H1 (cell line): Measurements from ENCODE around the gene CREBBP. TPM values are rescaled to one million over a fixed set of nuclear protein-coding genes. Genes with fewer than 3 reads are reported as not detected.

Experiments
- CTCF ChIA-PET: fragments of 300-600 bp; sonication (Branson Sonifier 250); formaldehyde crosslinking; loops from one replicate; lab custom pipeline; 2021; ENCODE audit not compliant: partially characterized antibody; lab: Charles Lee
- POLR2A ChIA-PET: fragments of 300-600 bp; sonication (Branson Sonifier 250); formaldehyde crosslinking; loops from one replicate; lab custom pipeline; 2021; ENCODE audit warnings: inconsistent platforms; ENCODE audit not compliant: partially characterized antibody; lab: Charles Lee
- DNase-seq, 2 experiments: peaks; one replicate each; pipeline versions ENCODE4 v3.0.0 to v3.0.0-alpha.2; 2010 to 2022; ENCODE audit warnings: low spot score in 2 of 2, low read depth in 1 of 2, mixed read lengths in 1 of 2
- FAIRE-seq: peaks from 2 replicates; lab custom pipeline; 2011; peaks lifted over from hg19 to GRCh38; lab: Jason Lieb, UNC
- H2AFZ ChIP-seq: 2 replicates; pipeline ENCODE4 v1.8.1; 2012; ENCODE audit warnings: low read length, inconsistent platforms
- H2AK5ac ChIP-seq: 2 replicates; pipeline ENCODE4 v1.6.1; 2013; ENCODE audit warnings: low read depth, low read length
- H2BK120ac ChIP-seq: replicated peaks from 2 replicates; pipeline ENCODE3; 2013; ENCODE audit warnings: low read depth, low read length, inconsistent platforms
- H2BK12ac ChIP-seq: 2 replicates; pipeline ENCODE4 v1.6.1; 2013; ENCODE audit warnings: low read depth, low read length
- H2BK15ac ChIP-seq: 2 replicates; pipeline ENCODE4 v1.6.1; 2013; ENCODE audit warnings: low read length
- H2BK20ac ChIP-seq: 2 replicates; pipeline ENCODE4 v1.6.1; 2013; ENCODE audit warnings: low read length
- H2BK5ac ChIP-seq: 2 replicates; pipeline ENCODE4 v1.6.1; 2013; ENCODE audit warnings: low read depth, low read length
- H3K14ac ChIP-seq: 2 replicates; pipeline ENCODE4 v1.6.1; 2013; ENCODE audit warnings: inconsistent platforms; ENCODE audit not compliant: insufficient read length
- H3K18ac ChIP-seq: 2 replicates; pipeline ENCODE4 v1.6.1; 2013; ENCODE audit warnings: low read length; ENCODE audit errors: extremely low read depth
- H3K23ac ChIP-seq: 2 replicates; pipeline ENCODE4 v1.6.1; 2013; ENCODE audit warnings: inconsistent platforms; ENCODE audit not compliant: insufficient read length
- H3K23me2 ChIP-seq: 2 replicates; pipeline ENCODE4 v1.6.1; 2013; ENCODE audit warnings: low read depth, low read length
- H3K27ac ChIP-seq: 2 replicates; pipeline ENCODE4 v1.6.1; 2011; ENCODE audit warnings: low read depth, low read length, inconsistent platforms
- H3K27me3 ChIP-seq, 4 experiments: replicated peaks in 1 of 4; 1 replicate in 1 of 4; 2 replicates in 3 of 4; pipeline versions ENCODE4 v1.6.1 to v1.8.1; 2011 to 2013; ENCODE audit warnings: low read length in 3 of 4, mild to moderate bottlenecking in 3 of 4, inconsistent platforms in 2 of 4, mixed read lengths in 2 of 4, moderate library complexity in 1 of 4; ENCODE audit not compliant: control insufficient read depth in 3 of 4, insufficient read depth in 3 of 4; ENCODE audit errors: extremely low read depth in 1 of 4
- H3K36me3 ChIP-seq, 4 experiments: 2 replicates each; pipeline versions ENCODE4 v1.6.1 to v1.8.1; 2011 to 2013; ENCODE audit warnings: mild to moderate bottlenecking in 4 of 4, low read length in 3 of 4, moderate library complexity in 2 of 4, control low read depth in 1 of 4, inconsistent platforms in 1 of 4; ENCODE audit not compliant: insufficient read depth in 4 of 4, control insufficient read depth in 2 of 4
- H3K4ac ChIP-seq: replicated peaks from 2 replicates; pipeline ENCODE3; 2013; ENCODE audit warnings: low read length, low read depth, mixed read lengths, inconsistent platforms; ENCODE audit not compliant: insufficient read length
- H3K4me1 ChIP-seq, 4 experiments: replicated peaks in 1 of 4; 1 replicate in 1 of 4; 2 replicates in 3 of 4; pipeline versions ENCODE4 v1.6.1 to v1.8.1; 2011 to 2013; ENCODE audit warnings: low read length in 3 of 4, inconsistent platforms in 2 of 4, mixed read lengths in 1 of 4; ENCODE audit not compliant: insufficient read depth in 4 of 4, control insufficient read depth in 3 of 4
- H3K4me2 ChIP-seq, 2 experiments: 2 replicates each; pipeline versions ENCODE4 v1.6.1 to v1.8.1; 2011 to 2013; ENCODE audit warnings: low read depth in 2 of 2, low read length in 2 of 2, control low read depth in 1 of 2, inconsistent platforms in 1 of 2, mild to moderate bottlenecking in 1 of 2; ENCODE audit not compliant: insufficient read depth in 1 of 2
- H3K4me3 ChIP-seq, 4 experiments: fragments of 200-600, 300-600 bp in 1 of 4; sonication (generic), shearing (Covaris generic), sonication (Bioruptor Twin) in 1 of 4; 2 replicates each; pipeline versions ENCODE4 v1.5.1 to v1.8.1; 2011 to 2016; ENCODE audit warnings: low read length in 4 of 4, low read depth in 3 of 4, control low read depth in 2 of 4, inconsistent platforms in 2 of 4, mild to moderate bottlenecking in 2 of 4, mixed read lengths in 1 of 4, moderate library complexity in 1 of 4; ENCODE audit not compliant: insufficient read depth in 2 of 4; ENCODE audit errors: extremely low read depth in 1 of 4
- H3K56ac ChIP-seq: replicated peaks from 2 replicates; pipeline ENCODE3; 2013; ENCODE audit warnings: low read depth, mild to moderate bottlenecking, mixed read lengths, low read length, inconsistent platforms; ENCODE audit not compliant: insufficient read length
- H3K79me1 ChIP-seq: 2 replicates; pipeline ENCODE4 v1.6.1; 2013; ENCODE audit warnings: low read depth, low read length, control low read depth
- H3K79me2 ChIP-seq, 2 experiments: 2 replicates each; pipeline versions ENCODE4 v1.6.1 to v1.8.1; 2012 to 2013; ENCODE audit warnings: low read length in 2 of 2, mild to moderate bottlenecking in 2 of 2, inconsistent platforms in 1 of 2; ENCODE audit not compliant: insufficient read depth in 2 of 2, control insufficient read depth in 1 of 2
- H3K9ac ChIP-seq, 4 experiments: replicated peaks in 1 of 4; 1 replicate in 1 of 4; 2 replicates in 3 of 4; pipeline versions ENCODE4 v1.6.1 to v1.8.1; 2011 to 2013; ENCODE audit warnings: low read depth in 3 of 4, low read length in 3 of 4, control low read depth in 2 of 4, mild to moderate bottlenecking in 2 of 4, moderate library complexity in 2 of 4, inconsistent platforms in 1 of 4; ENCODE audit errors: extremely low read depth in 1 of 4
- H3K9me3 ChIP-seq, 2 experiments: 2 replicates each; pipeline versions ENCODE4 v1.6.1 to v1.8.1; 2012 to 2013; ENCODE audit warnings: mild to moderate bottlenecking in 2 of 2, moderate library complexity in 2 of 2, control low read depth in 1 of 2, inconsistent platforms in 1 of 2, low read depth in 1 of 2, low read length in 1 of 2, mixed read lengths in 1 of 2; ENCODE audit not compliant: insufficient read depth in 2 of 2
- H4K20me1 ChIP-seq, 2 experiments: replicated peaks in 1 of 2; 2 replicates each; pipeline versions ENCODE3 to v1.8.1; 2011 to 2013; ENCODE audit warnings: inconsistent platforms in 2 of 2, low read length in 2 of 2, mild to moderate bottlenecking in 1 of 2; ENCODE audit not compliant: insufficient read depth in 2 of 2, control insufficient read depth in 1 of 2
- H4K5ac ChIP-seq: 2 replicates; pipeline ENCODE4 v1.6.1; 2013; ENCODE audit warnings: low read length, low read depth, mixed read lengths, inconsistent platforms; ENCODE audit not compliant: insufficient read length
- H4K8ac ChIP-seq: 2 replicates; pipeline ENCODE4 v1.8.0; 2013; ENCODE audit warnings: mild to moderate bottlenecking, moderate library complexity, low read length, inconsistent platforms; ENCODE audit not compliant: insufficient read depth; ENCODE audit errors: extremely low read depth
- H4K91ac ChIP-seq: replicated peaks from 2 replicates; pipeline ENCODE3; 2013; ENCODE audit warnings: low read length, mixed read lengths, inconsistent platforms; ENCODE audit not compliant: insufficient read length
- BCL11A ChIP-seq, 2 experiments: IDR thresholded peaks; one replicate each; pipeline ENCODE4 v1.6.1; 2011; ENCODE audit warnings: low read depth in 2 of 2, low read length in 2 of 2, mild to moderate bottlenecking in 2 of 2
- BRCA1 ChIP-seq: IDR thresholded peaks from 2 replicates; pipeline ENCODE4 v1.6.1; 2012; ENCODE audit warnings: low read depth, low read length, improper control_type of control experiment
- CBX8 ChIP-seq: fragments of 300-800, 300-1000 bp; sonication (generic); IDR thresholded peaks from 2 replicates; pipeline ENCODE4 v1.7.1; 2016; ENCODE audit warnings: low read depth, low read length, borderline replicate concordance
- EP300 ChIP-seq, 2 experiments: IDR thresholded peaks; 1 replicate in 1 of 2; 2 replicates in 1 of 2; pipeline ENCODE4 v1.6.1; 2011 to 2012; ENCODE audit warnings: low read depth in 2 of 2, low read length in 2 of 2, mild to moderate bottlenecking in 2 of 2, borderline replicate concordance in 1 of 2, inconsistent platforms in 1 of 2, moderate library complexity in 1 of 2
- EZH2 ChIP-seq: fragments of 200-600 bp; sonication (generic); IDR thresholded peaks from 2 replicates; pipeline ENCODE4 v1.7.1; 2012; ENCODE audit warnings: low read depth, mild to moderate bottlenecking, moderate library complexity, low read length, inconsistent platforms; ENCODE audit not compliant: severe bottlenecking
- GTF2F1 ChIP-seq: IDR thresholded peaks from 2 replicates; pipeline ENCODE4 v1.6.1; 2012; ENCODE audit warnings: low read depth, low read length, improper control_type of control experiment, borderline replicate concordance
- SIRT6 ChIP-seq: IDR thresholded peaks from one replicate; pipeline ENCODE4 v1.7.1; 2012; ENCODE audit warnings: low read length, inconsistent platforms
- TAF7 ChIP-seq: optimal IDR thresholded peaks from 2 replicates; pipeline ENCODE3; 2011; ENCODE audit warnings: low read depth, mild to moderate bottlenecking, inconsistent platforms, low read length, moderate library complexity, borderline replicate concordance
- WGBS, 2 experiments: shearing (Covaris generic) in 1 of 2; methylation state at CpG; one replicate each; pipeline versions ENCODE4 v1.1.6 to v1.1.7; 2013 to 2015; ENCODE audit warnings: low lambda C conversion rate in 2 of 2, mixed read lengths in 2 of 2, inconsistent platforms in 1 of 2, low coverage in 1 of 2, missing lambda C conversion rate in 1 of 2; ENCODE audit not compliant: insufficient replicate concordance in 2 of 2, insufficient coverage in 1 of 2, insufficient read length in 1 of 2; ENCODE audit errors: extremely low coverage in 1 of 2, missing lambda C conversion rate in 1 of 2; 5-methylcytosine and 5-hydroxymethylcytosine counted together
- polyA plus RNA-seq, 7 experiments: library from polyadenylated mRNA; depleted of rRNA in 3 of 7; stranded (reverse) in 5 of 7; unstranded in 2 of 7; fragments of >200 nt in 5 of 7; fragments of 200-250 nt in 2 of 7; gene quantifications; 1 replicate in 5 of 7; 2 replicates in 1 of 7; 4 replicates in 1 of 7; pipeline versions ENCODE4 v1.2.1 to v1.2.3, GENCODE V29; 2011 to 2013; ENCODE audit warnings: missing spikeins in 2 of 7, mixed read lengths in 2 of 7
- total RNA-seq: library from RNA; stranded (reverse); fragmentation: NEBNext Ultra II Directional; extraction: Animal tissue kit (Norgen Biotek cat#: 25700); gene quantifications from 2 replicates; pipeline ENCODE4 v1.2.1, GENCODE V29; 2021
- TF ChIP-seq, protein P1 (sequence below): IDR thresholded peaks from 2 replicates; pipeline ENCODE4 v1.6.1; 2011; ENCODE audit warnings: low read length, improper control_type of control experiment

CREBBP gene
- total and polyA plus RNA-seq, 2 of the 8 experiments (the other 6 are each of a cell fraction or from before 2014, with no cell fraction given): 10.0 to 60.1 TPM

DNA sequence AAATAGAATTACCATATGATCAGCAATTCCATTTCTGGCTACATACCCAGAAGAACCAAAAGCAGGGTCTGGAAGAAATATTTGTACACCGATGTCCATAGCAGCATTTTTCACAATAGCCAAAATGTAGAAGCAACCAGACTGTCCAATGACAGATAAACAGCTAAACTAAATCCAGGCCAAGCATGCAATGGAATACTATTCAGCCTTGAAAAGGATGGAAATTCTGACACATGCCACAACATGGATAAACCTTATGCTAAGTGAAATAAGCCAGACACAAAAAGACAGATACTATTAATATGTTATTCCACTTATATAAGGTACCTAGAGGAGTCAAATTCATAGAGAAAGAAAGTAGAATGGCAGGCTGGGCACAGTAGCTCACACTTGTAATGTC, 25.9 kb upstream of the CREBBP start:
- H3K27ac ChIP-seq: no peak overlapping the region
- no peak overlapping the region for H3K9ac ChIP-seq
- H3K18ac ChIP-seq: no peak overlapping the region
- H3K4me3 ChIP-seq: no peak overlapping the region
- H2BK15ac ChIP-seq: no peak overlapping the region
- no peaks in the 10 kb centered on the region for H4K20me1 ChIP-seq
- no peaks in the 10 kb centered on the region for H3K79me1 ChIP-seq
- WGBS, 2 experiments: 86% methylated on average over 1 of the region's 1 CpG; no CpG with 5 or more reads in 1 of the 2 experiments
- H2BK5ac ChIP-seq: no peak overlapping the region
- H3K9me3 ChIP-seq: no peaks in the 10 kb centered on the region
- H3K14ac ChIP-seq: no peak overlapping the region
- H3K23ac ChIP-seq: no peak overlapping the region
- no peak overlapping the region for H2AFZ ChIP-seq
- no peak overlapping the region for H4K8ac ChIP-seq
- DNase-seq (no peak), FAIRE-seq (no peak)
- no peaks in the 10 kb centered on the region for H3K23me2 ChIP-seq
- H3K27me3 ChIP-seq: no peaks in the 10 kb centered on the region
- peaks cover 0 to 3% (median under 1%) of the 10 kb centered on the region in 4 experiments; a peak in 1 of 7 replicates for H3K4me1 ChIP-seq
- H2AK5ac ChIP-seq: no peak overlapping the region
- no peak overlapping the region for H3K4ac ChIP-seq
- H3K79me2 ChIP-seq: no peaks in the 10 kb centered on the region
- H2BK120ac ChIP-seq: no peak overlapping the region
- H2BK12ac ChIP-seq: no peak overlapping the region
- no peak overlapping the region for H4K91ac ChIP-seq
- H4K5ac ChIP-seq: no peak overlapping the region
- POLR2A ChIA-PET: no interaction called here
- no peak overlapping the region for H2BK20ac ChIP-seq
- no peak overlapping the region for H3K56ac ChIP-seq
- no peaks in the 10 kb centered on the region for H3K36me3 ChIP-seq
- H3K4me2 ChIP-seq: no peak overlapping the region
- CTCF ChIA-PET: no interaction called here
- no peak for TF ChIP-seq BRCA1
- TF ChIP-seq EP300 (IDR thresholded peaks at IDR 0.05; ENCODE audit: borderline replicate concordance in 1 of 2, low read depth in 2 of 2, low read length in 2 of 2): no peak
- TF ChIP-seq BCL11A (IDR thresholded peaks at IDR 0.05; ENCODE audit: low read depth in 2 of 2, low read length in 2 of 2): no peak
- TF ChIP-seq SIRT6: no peak
- TF ChIP-seq GTF2F1: no peak
- TF ChIP-seq CBX8: no peak
- TF ChIP-seq TAF7: no peak
- no peak for TF ChIP-seq EZH2
- TF ChIP-seq, protein P1, sequence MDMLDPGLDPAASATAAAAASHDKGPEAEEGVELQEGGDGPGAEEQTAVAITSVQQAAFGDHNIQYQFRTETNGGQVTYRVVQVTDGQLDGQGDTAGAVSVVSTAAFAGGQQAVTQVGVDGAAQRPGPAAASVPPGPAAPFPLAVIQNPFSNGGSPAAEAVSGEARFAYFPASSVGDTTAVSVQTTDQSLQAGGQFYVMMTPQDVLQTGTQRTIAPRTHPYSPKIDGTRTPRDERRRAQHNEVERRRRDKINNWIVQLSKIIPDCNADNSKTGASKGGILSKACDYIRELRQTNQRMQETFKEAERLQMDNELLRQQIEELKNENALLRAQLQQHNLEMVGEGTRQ: no peak
